ENCODE measurements around the gene FKBP11.

Gene FKBP11

DNA sequence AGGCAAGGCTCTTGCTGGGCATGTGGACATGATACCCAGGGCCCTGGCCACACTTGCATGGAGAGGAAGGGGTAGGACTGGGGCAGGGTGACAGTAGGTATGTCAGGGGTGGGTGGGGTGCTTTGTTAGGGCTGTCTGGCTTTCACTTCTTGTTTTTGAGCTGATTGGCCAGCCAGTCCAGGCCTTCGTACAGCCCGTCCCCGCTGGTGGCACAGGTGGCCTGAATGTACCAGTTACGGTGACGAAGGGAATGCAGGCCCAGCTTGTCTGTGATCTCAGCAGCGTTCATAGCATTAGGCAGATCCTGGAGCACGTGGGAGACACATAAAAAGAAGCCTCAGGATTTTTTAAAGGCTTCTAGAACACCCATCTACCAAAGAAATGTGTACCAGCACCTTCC, 13.5 kb upstream of the FKBP11 start:
- no peak for TF ChIP-seq CTCF (IDR thresholded peaks at IDR 0.05; ENCODE audit: poor library complexity, severe bottlenecking)
- Histone ChIP-seq H3K36me3 (ENCODE audit: low read depth) (peaks cover 66% of the 10 kb centered on the region), H3K9me3 (ENCODE audit: severe bottlenecking) (no peaks in the 10 kb centered on the region), H3K27me3 (ENCODE audit: insufficient read depth, poor library complexity, severe bottlenecking) (no peaks in the 10 kb centered on the region), H3K4me1 (ENCODE audit: insufficient read depth, poor library complexity, severe bottlenecking) (no peaks in the 10 kb centered on the region), H3K27ac (ENCODE audit: poor library complexity, severe bottlenecking) (no peak overlapping the region), H3K4me3 (ENCODE audit: severe bottlenecking) (no peak overlapping the region)
- no peak for ATAC-seq (ENCODE audit: low read depth)
- no peak for DNase-seq (ENCODE audit: low spot score)

DNA sequence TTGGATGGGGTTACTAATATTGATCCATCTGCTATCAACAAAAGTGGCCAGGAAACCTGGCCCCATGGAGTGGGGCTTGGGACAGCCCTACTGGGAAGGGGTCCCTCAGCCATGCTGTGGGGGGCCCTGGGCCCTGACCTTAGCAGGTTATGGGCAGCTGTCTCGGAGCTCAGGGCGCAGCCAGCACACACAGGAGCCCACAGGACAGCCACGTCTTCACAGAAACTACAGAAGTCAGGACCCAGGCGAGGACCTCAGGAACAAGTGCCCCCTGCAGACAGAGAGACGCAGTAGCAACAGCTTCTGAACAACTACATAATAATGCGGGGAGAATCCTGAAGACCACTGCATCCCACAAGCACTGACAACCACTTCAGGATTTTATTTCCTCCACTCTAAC, 11.9 kb upstream of the FKBP11 start:
- no peak for ATAC-seq (ENCODE audit: low read depth)
- Histone ChIP-seq H3K36me3 (ENCODE audit: low read depth) (peaks cover 75% of the 10 kb centered on the region), H3K4me1 (ENCODE audit: insufficient read depth, poor library complexity, severe bottlenecking) (no peaks in the 10 kb centered on the region), H3K27me3 (ENCODE audit: insufficient read depth, poor library complexity, severe bottlenecking) (no peaks in the 10 kb centered on the region), H3K27ac (ENCODE audit: poor library complexity, severe bottlenecking) (no peak overlapping the region), H3K9me3 (ENCODE audit: severe bottlenecking) (no peaks in the 10 kb centered on the region), H3K4me3 (ENCODE audit: severe bottlenecking) (no peak overlapping the region)
- no peak for DNase-seq (ENCODE audit: low spot score)
- no peak for TF ChIP-seq CTCF (IDR thresholded peaks at IDR 0.05; ENCODE audit: poor library complexity, severe bottlenecking)

GRCh38 chr12:48936379-48936979, 11.2 kb upstream of the FKBP11 start:
- Histone ChIP-seq H3K36me3 (ENCODE audit: low read depth) (peaks cover 79% of the 10 kb centered on the region), H3K4me3 (ENCODE audit: severe bottlenecking) (no peak overlapping the region), H3K27ac (ENCODE audit: poor library complexity, severe bottlenecking) (no peak overlapping the region), H3K27me3 (ENCODE audit: insufficient read depth, poor library complexity, severe bottlenecking) (no peaks in the 10 kb centered on the region), H3K4me1 (ENCODE audit: insufficient read depth, poor library complexity, severe bottlenecking) (no peaks in the 10 kb centered on the region), H3K9me3 (ENCODE audit: severe bottlenecking) (no peaks in the 10 kb centered on the region)
- no peak for DNase-seq (ENCODE audit: low spot score)
- ATAC-seq (ENCODE audit: low read depth), result no peak; the same call in 2 of the 3 replicates
- TF ChIP-seq CTCF (IDR thresholded peaks at IDR 0.05; ENCODE audit: poor library complexity, severe bottlenecking), result peak; percentile 86

GRCh38 chr12:48934312-48934706, 9.0 kb upstream of the FKBP11 start:
- DNase-seq (ENCODE audit: low spot score) (no peak), ATAC-seq (ENCODE audit: low read depth) (no peak)
- Histone ChIP-seq H3K27ac (ENCODE audit: poor library complexity, severe bottlenecking) (no peak overlapping the region), H3K9me3 (ENCODE audit: severe bottlenecking) (no peaks in the 10 kb centered on the region), H3K4me3 (ENCODE audit: severe bottlenecking) (no peak overlapping the region), H3K27me3 (ENCODE audit: insufficient read depth, poor library complexity, severe bottlenecking) (no peaks in the 10 kb centered on the region), H3K36me3 (ENCODE audit: low read depth) (peaks cover 81% of the 10 kb centered on the region), H3K4me1 (ENCODE audit: insufficient read depth, poor library complexity, severe bottlenecking) (no peaks in the 10 kb centered on the region)
- TF ChIP-seq CTCF (IDR thresholded peaks at IDR 0.05; ENCODE audit: poor library complexity, severe bottlenecking), result peak; percentile 39

- peaks cover 79% of the 10 kb centered on the region for H3K36me3 ChIP-seq (ENCODE audit: low read depth)
- H3K4me1 ChIP-seq (ENCODE audit: insufficient read depth, poor library complexity, severe bottlenecking), result no peaks in the 10 kb centered on the region
- no peaks in the 10 kb centered on the region for H3K27me3 ChIP-seq (ENCODE audit: insufficient read depth, poor library complexity, severe bottlenecking)
- no peak overlapping the region for H3K4me3 ChIP-seq (ENCODE audit: severe bottlenecking)
- no peak for TF ChIP-seq CTCF (IDR thresholded peaks at IDR 0.05; ENCODE audit: poor library complexity, severe bottlenecking)
- H3K27ac ChIP-seq (ENCODE audit: poor library complexity, severe bottlenecking), result no peak overlapping the region
- no peak for ATAC-seq (ENCODE audit: low read depth)
- DNase-seq (ENCODE audit: low spot score), result no peak
- H3K9me3 ChIP-seq (ENCODE audit: severe bottlenecking), result no peaks in the 10 kb centered on the region
Observed at GRCh38 chr12:48933664-48934311, 8.5 kb upstream of the FKBP11 start.

All from RWPE2 (cell line).